ENCODE results near the gene SPRYD7.
"Not testable (repeated sequence)": the region's sequence is repeated elsewhere in the genome, so short reads cannot be mapped to it uniquely, and the experiment has no call there.

The SPRYD7 gene

GRCh38 chr13:49932066-49932465, 4.1 kb downstream of the SPRYD7 start:
- no peak for DNase-seq

- DNase-seq = no peak
Measured at GRCh38 chr13:49927755-49928154, 8.4 kb downstream of the SPRYD7 start.

GRCh38 chr13:49925881-49926418, 10.2 kb downstream of the SPRYD7 start:
- DNase-seq = no peak

- DNase-seq = no peak
Measured at GRCh38 chr13:49922301-49922700, 13.8 kb downstream of the SPRYD7 start.

- not testable (repeated sequence) for DNase-seq
Measured at GRCh38 chr13:49920969-49921368, 15.2 kb downstream of the SPRYD7 start.

- not testable (repeated sequence) for DNase-seq
Measured at GRCh38 chr13:49918106-49918505, 18.0 kb downstream of the SPRYD7 start.

- no peak for DNase-seq
Measured at GRCh38 chr13:49914947-49915346, 21.2 kb downstream of the SPRYD7 start.

GRCh38 chr13:49908637-49909036, 27.5 kb downstream of the SPRYD7 start:
- DNase-seq = no peak

GRCh38 chr13:49904729-49905456, 31.2 kb downstream of the SPRYD7 start:
- no peak for DNase-seq

- DNase-seq = no peak
Measured at GRCh38 chr13:49898792-49899191, 37.3 kb downstream of the SPRYD7 start.

GRCh38 chr13:49897713-49898112, 38.4 kb downstream of the SPRYD7 start:
- DNase-seq = no peak

- DNase-seq = no peak
Measured at GRCh38 chr13:49895826-49896225, 40.3 kb downstream of the SPRYD7 start.

GRCh38 chr13:49893591-49893990, 42.5 kb downstream of the SPRYD7 start:
- no peak for DNase-seq

- DNase-seq = no peak
Measured at GRCh38 chr13:49890376-49890775, 45.8 kb downstream of the SPRYD7 start.

- DNase-seq = no peak
Measured at GRCh38 chr13:49878682-49879081, 57.5 kb downstream of the SPRYD7 start.

GRCh38 chr13:49877629-49878218, 58.4 kb downstream of the SPRYD7 start:
- DNase-seq = no peak

GRCh38 chr13:49874430-49874829, 61.7 kb downstream of the SPRYD7 start:
- no peak for DNase-seq

- no peak for DNase-seq
Measured at GRCh38 chr13:49869519-49869918, 66.6 kb downstream of the SPRYD7 start.

GRCh38 chr13:49867834-49868233, 68.3 kb downstream of the SPRYD7 start:
- no peak for DNase-seq

- DNase-seq = no peak
Measured at GRCh38 chr13:49865218-49865617, 70.9 kb downstream of the SPRYD7 start.

GRCh38 chr13:49864509-49864908, 71.6 kb downstream of the SPRYD7 start:
- no peak for DNase-seq

All from activated effector memory CD4-positive, alpha-beta T cell treated with Interleukin-2 at 50 U/mL for 16 hours (primary cell).